Bone marrow (tissue), 2 donors: ENCODE results near the gene TBCEL.
"Not testable (repeated sequence)": the region's sequence is repeated elsewhere in the genome, so short reads cannot be mapped to it uniquely, and the experiment has no call there.

Experiments
- DNase-seq, 2 donors: peaks; one replicate each; lab custom pipeline; 2025; lab: John Stamatoyannopoulos, UW

TBCEL gene, protein sequence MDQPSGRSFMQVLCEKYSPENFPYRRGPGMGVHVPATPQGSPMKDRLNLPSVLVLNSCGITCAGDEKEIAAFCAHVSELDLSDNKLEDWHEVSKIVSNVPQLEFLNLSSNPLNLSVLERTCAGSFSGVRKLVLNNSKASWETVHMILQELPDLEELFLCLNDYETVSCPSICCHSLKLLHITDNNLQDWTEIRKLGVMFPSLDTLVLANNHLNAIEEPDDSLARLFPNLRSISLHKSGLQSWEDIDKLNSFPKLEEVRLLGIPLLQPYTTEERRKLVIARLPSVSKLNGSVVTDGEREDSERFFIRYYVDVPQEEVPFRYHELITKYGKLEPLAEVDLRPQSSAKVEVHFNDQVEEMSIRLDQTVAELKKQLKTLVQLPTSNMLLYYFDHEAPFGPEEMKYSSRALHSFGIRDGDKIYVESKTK

DNA sequence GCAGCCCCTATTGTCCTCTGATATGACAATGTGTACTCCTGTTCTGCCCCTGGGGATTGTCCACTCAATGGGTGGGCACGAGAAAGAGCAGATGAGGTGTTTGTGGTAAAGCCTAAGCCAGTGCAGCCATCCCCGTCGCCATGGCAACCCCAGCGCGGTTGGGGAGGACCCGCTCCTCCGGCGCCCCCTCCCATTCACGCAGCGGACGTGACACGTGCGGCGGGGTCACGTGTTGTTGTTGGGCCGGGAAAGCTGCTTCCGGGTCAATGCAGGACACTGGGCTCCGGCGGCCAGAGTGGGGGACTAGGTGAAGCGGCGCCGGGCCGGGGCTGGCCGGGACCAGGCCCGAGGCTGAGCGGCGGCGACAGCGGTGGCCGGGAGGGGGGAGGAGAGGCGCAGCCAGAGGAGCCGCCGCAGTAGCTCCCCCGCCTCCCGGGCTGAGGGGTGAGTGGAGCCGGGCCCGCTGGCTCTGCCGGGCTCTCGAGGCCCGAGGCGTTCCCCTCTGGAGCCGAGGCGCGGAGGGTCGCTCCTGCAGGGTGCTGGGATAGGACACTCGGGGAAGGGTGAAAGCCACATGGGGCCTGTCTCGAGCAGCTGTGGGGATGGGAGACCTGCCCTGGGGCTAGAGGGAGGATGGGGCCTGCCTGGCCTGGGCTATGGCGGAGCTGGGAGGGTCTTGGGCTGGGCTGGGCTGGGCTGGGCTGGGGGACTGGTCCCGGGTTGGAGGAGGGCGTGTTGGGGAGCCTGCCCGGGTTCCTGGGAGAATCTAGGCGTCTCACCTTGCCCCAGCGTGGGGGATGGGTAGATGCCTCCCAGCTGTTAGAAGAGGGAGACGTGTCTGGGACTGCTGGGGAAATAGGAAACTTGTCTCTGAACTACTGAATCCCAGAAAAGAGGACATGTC, at the start of gene TBCEL:
Gene TBCEL (plus strand): TSS at position 255 of the 904 bp plus-strand sequence. CDS start 21,589 bp downstream, outside the sequence.
- peak in 1 of 2 donors; percentile 45 for DNase-seq

DNA sequence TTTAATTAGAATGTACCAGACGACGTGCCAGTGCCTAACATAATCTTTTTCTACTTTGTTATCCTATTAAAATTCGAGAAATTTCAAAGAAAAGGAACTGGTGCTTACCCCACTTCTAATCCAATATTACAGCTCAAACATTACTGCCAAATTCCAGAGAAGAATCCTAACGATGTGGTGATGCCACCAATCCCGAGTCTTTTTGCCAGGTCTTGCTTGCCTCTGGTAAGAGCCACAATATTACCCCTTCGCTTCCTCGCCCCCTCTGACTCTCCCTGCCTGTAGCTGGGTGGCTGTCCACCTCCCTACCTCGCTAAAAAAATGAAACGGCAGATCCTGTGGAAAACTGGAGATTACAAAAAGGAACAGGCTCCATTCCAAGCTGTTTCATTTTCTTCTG, 49.4 kb upstream of the TBCEL start:
- no peak for DNase-seq

DNA sequence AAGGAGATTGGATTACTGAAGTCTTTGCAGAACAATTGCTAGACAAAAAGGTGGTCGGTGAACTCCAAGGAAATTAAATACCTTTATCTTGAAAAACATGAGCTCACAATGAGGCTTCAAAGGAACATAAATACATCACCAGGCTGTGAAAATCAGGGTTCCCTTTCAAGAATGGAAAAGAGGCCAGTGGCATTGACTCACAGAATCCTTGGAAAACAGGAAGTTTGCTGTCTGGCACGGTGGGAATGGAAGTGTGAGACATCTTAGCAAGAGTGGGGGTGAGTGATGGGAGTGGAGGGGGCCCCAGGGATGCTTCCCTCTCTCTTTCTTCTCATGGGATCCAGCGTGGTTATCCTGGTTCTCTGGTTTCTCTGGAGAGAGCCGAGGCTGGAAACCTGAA, 48.9 kb upstream of the TBCEL start:
- no peak for DNase-seq

DNA sequence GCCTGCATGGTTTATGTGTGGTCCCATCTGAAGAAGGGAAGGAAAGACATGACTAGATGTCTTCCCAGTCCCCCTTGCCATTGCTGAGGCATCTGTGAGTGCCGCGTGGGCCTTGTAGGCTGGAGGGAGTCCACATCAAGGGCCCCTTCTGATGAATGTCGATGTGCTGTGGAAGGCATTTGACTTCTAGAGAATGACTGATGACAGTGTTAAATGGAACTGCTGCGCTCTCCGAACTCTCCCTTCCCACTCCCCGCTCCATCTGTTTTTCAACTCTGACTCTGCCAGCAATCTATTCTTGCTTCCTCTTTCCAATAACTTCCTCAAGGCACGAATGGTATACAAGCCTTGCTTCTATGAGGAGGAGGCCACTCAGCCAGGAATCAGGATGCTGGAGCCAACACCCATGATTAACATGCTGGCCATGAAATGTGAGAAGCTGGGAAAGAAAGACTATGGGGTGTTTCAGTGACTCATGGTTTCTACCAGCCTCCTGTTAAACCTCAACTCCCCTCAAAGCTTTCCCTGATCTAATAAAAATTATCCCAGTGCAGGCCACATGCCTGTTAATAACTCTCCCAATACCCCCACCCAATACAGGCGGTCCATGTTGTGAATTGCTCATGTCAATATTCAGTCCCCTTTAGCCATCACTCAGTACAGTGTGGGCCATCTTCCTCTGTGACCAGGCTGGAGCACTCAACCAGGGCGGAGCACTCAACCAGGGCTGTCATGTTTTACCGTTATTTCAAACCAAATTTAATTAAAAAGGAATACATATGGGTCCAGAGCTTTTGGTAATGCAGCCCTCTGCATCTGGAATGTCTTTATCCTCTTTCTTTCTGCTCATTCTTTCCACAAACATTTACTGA, 46.4 kb upstream of the TBCEL start:
- no peak for DNase-seq

DNA sequence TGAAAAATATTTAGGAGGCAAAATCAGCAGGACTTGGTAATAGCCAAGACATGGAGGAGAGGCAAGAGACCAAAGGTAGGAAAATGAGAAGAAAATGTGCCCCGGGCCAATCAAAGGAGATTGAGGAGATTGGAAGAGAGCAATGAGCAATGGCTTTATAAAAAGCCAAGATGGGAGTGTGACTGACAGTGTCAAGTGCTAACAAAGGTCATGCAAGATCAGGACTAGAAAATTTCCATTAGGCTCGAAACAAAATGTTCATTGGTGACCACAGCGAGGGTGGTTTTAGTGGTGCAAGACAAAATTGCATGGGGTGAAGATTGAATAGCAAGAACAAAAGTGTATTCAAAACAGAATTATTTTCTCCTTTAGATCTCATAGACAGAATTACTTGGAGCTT, 45.2 kb upstream of the TBCEL start:
- no peak for DNase-seq

DNA sequence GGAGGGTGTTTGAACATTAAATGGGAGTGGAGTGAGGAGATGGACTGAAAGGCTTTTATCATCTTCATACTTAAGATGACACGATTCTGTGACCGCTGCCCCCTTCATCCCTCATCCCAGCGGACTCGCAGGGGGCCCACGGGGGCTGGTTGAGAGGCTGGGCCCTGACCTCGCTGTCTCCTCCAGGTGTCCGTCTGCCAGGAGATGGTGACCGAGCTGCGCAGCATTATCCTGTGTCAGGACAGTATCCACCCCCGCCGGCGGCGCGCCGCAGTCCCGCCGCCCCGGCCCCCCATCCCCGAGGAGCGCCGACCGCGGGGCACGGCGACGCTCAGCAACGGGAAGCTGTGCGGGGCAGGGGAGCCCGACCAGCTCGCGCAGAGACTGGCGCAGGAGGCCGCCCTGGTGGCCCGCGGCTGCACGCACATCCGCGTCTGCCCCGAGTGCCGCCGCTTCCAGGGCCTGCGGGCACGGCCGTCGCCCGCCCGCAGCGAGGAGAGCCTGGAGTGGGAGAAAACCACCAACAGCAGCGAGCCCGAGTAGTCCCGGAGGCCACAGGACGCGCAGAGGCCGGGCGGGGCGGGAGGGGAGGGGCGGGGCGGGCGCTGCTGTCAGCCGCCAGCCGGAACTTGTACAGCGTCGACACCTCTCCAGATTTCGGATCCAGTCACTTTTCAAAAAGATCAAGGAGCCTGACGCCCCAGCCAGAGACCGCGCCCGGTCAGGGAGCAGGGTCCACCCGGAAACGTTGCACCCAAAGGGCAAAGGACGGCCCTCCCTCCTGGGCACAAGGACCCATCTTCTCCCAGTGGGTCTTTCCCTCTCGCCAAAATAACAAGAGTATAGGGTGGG, 38.0 kb upstream of the TBCEL start:
- DNase-seq, result no peak

DNA sequence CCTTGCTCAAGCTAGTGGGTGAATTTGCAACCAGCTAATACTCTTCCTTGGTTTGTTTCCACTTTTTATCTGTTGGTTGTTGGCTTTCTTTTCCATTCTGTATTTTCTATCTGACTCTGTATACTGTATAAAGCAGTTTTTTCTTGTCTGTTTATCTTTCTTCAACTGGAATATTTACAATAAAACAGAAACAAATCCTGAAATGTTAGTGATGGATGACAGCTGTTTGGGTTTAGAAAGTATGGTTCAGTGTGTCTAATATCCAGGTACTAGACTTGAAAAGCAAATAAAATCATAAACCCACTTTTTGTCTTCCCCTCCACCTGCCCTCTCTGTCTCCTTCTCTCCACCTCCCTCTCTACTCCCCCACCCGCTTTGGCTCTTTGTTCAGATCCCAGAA, 35.3 kb upstream of the TBCEL start:
- DNase-seq, result no peak

DNA sequence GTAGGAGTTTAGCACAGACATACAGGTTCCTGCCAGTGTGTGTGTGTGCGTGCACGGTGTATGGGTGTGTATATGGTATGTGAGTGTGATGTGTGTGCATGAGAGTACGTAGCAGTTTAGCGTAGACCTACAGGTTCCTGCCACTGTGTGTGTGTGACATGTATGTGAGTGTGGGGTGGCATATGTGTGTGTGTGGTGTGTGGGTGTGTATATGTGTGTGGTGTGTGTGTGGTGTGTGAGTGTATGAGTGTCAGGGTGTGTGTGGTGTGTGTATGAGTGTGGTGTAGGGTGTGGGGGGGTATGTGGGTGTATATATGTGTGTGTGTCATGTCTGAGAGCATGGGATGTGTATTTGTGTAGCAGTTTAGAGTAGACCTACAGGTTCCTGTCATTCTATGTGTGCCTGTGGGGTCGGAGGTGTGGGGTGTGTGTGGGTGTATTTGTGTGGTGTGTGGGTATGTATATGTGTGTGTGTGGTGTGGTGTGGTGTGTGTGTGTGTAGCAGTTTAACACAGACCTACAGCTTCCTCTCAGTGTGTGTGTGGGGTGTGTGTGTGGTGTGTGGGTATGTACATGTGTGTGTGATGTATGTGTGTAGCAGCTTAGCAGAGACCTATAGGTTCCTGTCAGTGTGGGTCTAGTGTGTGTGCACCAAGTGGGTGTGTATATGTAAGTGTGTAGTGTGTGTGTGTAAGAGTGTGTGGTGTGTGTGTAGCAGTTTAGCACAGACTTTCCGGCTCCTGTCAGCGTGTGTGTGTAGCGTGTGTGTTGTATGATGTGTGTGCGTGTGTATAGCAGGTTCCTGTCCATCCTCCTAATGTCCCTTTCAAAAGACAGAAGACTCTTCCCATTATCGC, 31.8 kb upstream of the TBCEL start:
- DNase-seq, result no peak

DNA sequence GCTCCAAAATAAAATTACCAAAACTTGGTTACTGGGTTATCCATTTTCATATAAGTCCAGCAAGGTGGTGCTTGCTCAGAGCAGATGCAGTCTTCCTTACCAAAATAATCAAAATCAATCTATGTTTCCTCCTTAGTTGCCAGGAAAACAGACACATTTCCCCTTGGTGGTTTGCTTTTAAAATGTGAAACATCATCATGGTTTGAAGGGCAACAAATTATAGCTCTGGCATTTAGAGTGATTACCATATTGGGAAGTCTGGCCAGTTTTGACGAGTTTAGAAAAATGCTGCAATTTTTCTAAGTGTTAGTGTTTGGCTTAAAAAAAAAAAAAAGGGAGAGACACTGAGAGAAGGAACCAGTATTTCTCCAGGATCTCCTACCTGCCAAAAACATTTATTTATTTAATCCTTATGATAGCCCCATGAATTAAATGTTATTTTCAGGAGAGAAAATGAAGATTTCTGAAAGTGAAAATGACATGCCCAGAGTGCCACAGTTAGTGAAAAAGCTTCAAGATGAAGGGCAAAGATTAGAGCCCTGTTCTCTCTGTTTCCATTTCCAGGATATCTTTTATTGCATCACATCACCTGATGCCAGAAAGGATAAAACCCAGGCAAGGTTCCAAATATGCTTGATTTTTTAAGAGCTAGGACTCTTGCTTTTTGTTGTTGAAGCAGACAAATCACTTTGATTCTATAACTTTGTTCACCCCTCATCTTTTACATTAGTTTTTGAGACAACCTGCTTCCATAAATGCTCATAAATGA, 29.6 kb upstream of the TBCEL start:
- DNase-seq, result no peak

DNA sequence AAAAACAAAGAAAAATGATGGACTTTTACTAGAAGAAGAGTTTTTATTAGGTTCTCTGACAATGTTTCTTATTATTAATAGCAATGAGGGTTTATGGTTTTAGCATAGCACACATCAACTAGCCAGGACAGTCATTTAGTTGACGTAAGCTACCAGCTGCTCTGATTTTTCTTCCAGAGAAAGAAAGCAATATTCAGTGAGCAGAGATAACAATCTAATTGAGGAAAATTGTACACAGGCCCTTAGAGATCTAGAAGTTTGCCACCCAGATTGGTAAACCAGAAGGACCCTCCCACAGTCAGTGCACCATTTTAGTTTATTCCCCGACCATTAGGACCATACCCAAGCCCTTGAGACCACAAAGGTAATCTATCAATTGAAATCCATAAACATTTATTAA, 28.7 kb upstream of the TBCEL start:
- no peak for DNase-seq

DNA sequence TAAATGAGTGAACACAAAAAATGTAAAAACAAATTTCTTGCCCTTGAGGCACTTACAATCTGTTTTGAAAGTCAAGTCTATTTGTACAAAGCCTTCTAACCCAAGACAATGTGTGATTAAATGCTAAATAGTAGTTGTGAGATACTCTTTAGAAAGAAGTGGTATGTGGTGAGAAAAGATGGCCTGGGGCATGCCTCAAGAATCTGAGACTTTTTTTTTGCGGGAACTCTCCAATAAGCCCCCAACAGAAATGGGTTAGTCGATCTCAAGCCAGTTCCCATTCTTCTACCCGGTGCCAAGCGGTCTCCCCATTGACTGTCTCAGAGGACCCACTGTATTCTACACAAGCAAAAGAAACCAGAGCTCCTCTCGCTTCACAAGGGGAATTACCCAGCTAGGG, 26.9 kb upstream of the TBCEL start:
- DNase-seq, result no peak

DNA sequence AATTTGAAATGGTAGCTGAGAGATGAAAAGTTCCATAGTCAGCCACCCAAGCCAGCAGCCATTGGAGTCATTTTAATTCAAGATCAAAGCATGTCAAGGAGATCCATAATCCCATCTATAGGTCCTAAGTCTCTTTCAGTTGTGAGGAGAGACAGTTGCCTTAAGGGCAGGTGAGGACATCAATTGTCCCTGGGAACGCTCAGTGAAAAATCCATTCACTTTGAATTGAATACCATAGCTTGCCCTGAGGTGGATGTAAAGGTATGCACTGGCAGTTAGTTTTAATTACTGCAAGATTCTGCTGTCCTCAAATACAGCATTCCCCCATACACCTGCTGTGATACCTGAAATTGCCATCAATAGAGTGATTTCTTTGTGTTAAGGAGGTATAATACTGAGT, 25.3 kb upstream of the TBCEL start:
- DNase-seq, result no peak

DNA sequence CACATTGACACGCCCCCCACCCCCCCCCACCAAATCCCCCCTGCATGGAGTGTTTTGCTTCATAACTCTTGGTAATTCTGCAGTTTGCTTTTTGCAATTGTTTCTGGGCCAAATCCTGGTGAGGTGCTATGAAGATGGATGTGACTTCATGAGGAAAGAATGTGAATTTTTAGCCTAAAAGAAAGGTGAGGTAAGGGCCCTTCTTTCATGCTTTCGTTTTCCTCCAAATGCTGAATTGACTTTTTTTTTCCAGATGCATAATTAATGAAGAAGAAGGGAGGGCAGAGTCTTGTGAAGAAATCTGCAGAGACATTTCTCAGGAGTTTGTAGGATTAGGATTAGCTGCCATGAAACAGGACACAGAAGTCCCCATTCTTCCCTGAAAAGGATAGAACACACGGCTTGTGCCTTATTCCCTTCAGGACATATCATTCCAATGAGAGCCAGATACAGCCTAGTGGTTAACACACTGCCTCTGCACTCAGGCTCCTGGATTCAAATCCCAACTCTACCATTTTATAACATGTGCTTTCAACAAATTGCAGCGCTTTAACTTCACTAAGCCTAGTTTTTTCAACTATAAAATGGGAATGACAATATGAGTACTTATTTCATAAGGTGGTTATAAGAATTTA, 19.6 kb upstream of the TBCEL start:
- no peak for DNase-seq

DNA sequence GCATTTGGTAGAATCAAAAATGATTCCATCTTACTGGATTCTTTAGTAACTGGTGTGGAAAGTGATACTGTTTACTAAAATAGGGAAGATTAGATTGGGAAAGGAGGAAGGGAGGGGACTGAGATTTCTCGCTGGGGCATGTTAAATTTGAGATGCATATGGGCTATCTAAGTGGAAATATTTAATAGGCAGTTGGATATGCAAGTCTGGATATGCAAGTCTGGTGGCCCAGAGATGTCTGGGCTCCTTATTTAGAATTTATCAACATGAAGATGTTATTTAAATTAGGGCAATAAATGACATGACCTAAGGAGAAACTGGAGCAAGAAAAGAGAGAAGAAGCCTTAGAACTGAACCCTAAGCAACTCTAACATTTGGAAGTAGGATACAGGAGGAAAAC, 17.0 kb upstream of the TBCEL start:
- DNase-seq, result no peak

DNA sequence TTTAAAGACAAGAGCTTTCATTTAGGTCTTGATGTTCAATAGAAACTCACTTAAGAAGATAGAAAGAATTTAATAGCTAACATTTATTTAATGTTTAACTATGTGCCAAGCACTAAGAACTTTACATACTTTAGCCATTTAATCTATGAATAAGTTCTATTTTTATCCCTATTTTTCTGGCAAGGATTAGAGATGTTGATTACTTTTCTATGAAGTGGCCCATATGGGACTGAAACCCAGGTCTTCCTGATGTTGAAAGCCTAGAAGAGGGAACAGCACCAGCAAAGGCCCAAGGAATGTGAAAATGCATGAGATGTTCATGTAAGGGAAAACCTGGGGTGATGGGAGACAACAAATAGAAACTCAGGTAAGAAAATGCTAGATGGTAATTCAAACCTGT, 15.4 kb upstream of the TBCEL start:
- DNase-seq, result no peak

DNA sequence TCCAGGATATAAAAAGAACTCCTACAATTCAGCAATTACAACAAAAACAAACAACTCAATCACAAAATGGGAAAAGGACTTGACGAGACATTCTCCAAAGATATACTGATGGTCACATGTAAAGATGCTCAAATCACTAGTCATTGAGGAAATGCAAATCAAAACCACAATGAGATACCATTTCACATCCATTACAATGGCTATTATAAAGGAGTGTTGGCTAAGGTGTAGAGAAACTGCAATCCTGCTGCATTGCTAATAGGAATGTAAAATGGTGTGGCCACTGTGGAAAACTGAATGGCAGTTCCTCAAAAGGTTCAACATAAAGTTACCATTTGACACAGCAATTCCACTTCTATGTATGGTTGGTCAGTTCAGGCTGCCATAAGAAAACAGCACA, 11.8 kb upstream of the TBCEL start:
- DNase-seq, result no peak

DNA sequence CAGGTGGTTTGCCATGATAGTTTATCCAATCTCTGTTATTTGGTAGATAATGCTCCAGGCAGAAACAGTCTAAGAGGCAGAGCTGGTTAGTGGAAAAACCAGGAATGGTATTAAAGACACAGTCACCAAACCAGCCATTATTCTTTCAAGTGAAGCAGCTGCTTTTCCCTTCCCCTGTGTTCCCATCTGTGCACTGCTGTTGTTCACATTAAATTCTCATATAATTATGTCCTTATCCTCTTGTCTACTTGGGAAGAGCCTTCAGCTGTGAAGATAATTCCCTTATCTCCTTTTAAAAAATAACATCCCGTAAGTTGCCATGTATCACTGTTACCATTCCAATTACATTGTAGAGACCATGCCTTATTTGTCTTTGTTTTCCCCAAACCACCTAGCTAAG, 5.2 kb upstream of the TBCEL start:
- no peak for DNase-seq

DNA sequence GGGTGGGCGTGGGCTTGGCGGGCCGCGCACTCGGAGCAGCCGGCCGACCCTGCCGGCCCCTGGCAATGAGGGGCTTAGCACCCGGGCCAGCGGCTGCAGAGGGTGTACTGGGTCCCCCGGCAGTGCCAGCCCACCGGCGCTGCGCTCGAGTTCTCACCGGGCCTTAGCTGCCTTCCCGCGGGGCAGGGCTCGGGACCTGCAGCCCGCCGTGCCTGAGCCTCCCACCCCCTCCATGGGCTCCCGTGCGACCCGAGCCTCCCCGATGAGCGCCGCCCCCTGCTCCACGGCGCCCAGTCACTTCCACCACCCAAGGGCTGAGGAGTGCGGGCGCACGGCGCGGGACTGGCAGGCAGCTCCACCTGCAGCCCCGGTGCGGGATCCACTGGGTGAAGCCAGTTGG, 2.2 kb upstream of the TBCEL start:
- DNase-seq, result not testable (repeated sequence)

DNA sequence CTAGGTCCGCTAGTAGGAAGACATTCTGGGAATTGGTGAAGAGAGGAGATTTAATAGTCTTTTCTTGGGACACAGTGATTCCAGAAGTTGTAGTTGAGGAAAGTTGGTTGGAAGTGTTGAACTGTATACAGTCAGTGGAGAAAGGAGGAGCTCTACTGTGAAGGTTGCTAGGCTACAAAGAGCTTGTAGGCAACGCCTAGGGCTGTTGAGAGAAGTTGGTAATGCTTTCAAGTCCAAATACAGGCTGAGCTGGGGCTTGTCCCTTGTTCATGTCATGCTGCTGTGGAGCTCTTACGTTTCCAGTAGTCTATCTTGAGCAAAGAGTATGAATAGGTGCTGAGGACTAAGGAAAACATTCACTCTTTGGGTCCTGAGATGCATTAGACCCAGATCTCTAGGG, 1.1 kb downstream of the TBCEL start:
- no peak for DNase-seq
